Hematopoietic multipotent progenitor cell treated with erythropoietin and hydrocortisone succinate and interleukin-3 and kit ligand, for 15 days (in vitro differentiated cells): ENCODE data around the gene UGT1A9.
"Not testable (repeated sequence)": the region's sequence is repeated elsewhere in the genome, so short reads cannot be mapped to it uniquely, and the experiment has no call there.

ENCODE experiments used
- DNase-seq: peaks from one replicate; pipeline ENCODE4 v3.0.0-alpha.2; 2015; ENCODE audit warnings: low spot score

The UGT1A9 gene

DNA sequence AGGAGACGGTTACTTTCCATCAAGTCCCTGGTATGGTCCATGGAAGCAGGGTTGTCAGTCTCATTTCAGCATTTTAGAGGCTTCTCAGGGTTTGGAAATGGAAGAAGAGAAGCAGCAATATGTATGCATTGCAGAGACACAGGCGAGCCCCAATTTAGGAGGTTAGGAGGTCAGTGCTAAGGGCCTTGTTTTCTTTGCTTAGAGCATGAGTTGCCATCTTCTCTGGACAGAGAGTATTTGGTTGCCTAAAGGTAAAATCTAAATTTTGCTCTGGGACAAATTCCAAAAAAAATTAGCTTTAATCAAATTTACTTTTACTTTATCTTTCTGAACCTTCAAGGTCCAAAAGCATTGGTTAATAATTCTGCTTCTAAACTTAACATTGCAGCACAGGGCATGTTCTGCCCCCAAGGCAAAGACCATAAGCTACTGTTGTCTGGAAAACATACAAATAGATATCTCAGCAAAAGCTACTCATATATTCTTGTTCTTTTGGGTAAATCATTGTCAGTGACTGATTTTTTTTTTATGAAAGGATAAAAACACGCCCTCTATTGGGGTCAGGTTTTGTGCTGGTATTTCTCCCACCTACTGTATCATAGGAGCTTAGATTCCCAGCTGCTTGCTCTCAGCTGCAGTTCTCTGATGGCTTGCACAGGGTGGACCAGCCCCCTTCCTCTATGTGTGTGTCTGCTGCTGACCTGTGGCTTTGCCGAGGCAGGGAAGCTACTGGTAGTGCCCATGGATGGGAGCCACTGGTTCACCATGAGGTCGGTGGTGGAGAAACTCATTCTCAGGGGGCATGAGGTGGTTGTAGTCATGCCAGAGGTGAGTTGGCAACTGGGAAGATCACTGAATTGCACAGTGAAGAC is at the start of gene UGT1A9:
Gene UGT1A9, plus strand, starts transcription at position 609 of the 872 bp plus-strand sequence. Its CDS starts 37 bp downstream, at position 646.
- DNase-seq, result no peak

DNA sequence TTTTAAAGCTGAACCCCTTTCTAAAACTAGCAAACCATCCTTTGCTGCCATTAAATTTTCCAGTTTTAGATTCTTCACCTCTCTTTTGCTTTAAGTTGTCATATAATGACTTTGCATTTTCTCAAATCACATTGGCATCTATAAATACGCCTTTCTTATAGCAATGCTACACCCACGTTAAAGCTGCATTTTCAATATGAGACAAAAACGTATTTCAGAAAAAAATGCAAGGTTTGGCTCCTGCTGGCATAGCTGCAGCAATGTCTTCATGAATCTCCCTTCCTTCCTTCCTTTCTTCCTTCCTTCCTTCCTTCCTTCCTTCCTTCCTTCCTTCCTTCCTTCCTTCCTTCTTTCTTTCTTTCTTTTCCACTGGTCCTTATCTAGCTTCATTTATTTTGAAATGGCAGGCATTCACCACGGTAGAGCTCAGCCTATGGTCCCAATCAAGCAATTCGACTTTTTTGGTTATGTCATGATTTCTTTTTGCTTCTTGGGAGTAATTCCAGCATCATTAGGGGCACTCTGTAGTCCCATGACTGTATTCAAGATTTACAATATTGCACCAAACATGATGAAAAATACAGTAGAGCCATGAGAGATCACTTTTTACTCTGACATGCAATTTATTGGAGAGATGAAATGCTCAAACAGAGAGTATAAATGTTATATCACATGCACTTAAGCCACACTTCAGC is 44.2 kb upstream of the UGT1A9 start:
- DNase-seq, result no peak

- DNase-seq, result not testable (repeated sequence)
Observed at GRCh38 chr2:233636306-233636705, 35.4 kb upstream of the UGT1A9 start, which contains the start of gene UGT1A10. UGT1A10 (plus strand) TSS chr2:233636448; CDS start chr2:233636523, 75 bp downstream.

GRCh38 chr2:233638836-233639235 is 32.9 kb upstream of the UGT1A9 start:
- no peak for DNase-seq

DNA sequence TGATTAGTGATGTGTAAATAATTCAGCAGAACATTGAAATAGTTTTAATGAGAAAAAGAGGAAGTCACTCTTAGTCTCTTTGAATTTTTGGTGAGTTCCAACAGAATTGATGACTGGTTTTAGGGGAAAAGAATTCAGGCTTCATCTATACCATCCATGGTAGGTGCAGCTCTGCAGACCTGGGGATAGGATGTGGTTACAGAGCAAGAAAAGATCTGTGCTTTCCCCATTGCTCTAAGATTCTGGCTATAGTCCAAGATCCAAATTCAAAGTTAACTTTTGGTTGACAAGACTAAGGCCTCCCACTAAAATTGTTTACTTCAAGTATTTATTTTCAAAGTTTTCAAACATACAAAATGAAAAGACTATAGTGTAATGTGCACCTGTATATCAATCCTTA is 31.8 kb upstream of the UGT1A9 start:
- DNase-seq, result no peak

DNA sequence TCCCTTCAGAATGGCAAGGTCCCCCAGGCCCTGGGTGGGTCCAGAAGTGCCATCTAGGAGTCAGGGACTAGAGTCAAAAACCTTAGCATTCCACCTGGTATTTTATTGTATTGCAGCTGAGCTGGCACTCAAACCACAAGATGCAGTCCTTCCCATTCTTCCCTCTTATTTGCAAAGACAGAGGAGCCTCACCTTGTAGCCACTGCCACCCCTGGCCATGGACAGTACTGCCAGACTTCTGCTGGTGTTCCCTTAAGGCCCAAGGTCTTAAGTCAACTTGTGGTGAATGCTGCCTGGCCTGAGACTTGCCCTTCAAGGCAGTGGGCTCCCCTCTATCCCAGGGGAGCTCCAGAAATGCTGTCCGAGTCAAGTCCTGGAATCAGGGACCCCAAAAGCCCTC is 28.6 kb upstream of the UGT1A9 start:
- no peak for DNase-seq

GRCh38 chr2:233646033-233646432 is 25.7 kb upstream of the UGT1A9 start:
- DNase-seq, result not testable (repeated sequence)

DNA sequence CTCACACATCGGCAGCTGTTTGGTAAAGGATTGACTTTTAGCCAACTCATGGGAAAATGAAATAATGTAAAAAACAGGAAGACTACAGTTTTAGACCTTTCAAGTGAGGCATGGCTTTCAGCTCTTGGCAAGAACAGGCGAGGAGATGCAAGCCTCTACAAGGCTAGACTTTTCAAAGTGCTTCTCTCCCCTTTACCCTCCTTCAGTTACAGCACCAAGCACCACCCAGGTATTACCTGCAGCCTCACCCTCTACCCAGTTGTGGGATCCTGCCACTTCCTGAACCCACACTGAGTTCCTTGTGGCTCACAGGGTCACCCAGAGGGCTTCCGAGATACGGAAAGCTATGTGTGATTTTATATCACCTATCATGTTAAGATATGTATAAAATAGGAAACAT is 20.7 kb upstream of the UGT1A9 start:
- no peak for DNase-seq

DNA sequence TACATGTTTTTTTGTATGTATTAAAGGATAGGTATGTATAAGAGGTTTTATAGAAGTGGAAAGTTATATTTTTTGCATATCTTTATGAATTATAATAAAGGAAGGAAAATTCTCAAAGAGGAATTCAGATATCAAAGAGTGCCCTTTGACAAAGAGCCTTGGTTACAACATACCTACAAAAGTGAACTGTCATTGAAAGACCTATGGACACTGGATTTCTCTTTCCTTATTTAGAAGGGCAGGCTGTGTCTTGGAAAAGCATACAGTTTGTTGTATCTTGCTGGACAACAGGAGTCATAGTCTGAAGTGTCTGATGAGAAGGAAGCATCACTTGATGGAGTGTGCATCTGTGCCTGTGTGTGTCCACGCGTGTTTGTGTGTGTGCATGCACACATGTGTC is 20.3 kb upstream of the UGT1A9 start:
- no peak for DNase-seq

- DNase-seq, result no peak
Observed at GRCh38 chr2:233654501-233654900, 17.2 kb upstream of the UGT1A9 start.

DNA sequence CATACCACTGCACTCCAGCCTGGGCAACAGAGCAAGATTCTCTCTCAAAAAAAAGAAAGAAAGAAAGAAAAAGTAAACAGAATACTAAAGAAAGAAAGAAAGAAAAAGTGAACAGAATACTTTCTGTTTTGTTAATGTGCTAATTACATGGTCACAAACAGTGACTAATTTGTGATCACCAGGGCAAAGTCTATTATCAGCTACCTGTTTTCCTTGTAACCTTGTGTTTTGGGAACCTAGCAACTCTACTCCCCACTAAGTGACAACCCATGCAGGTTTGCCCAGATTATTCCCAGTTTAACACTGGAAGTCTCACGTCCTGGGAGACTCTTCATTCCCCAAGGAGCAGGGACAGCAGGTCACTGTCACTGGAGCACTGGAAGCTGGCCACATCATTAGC is 16.7 kb upstream of the UGT1A9 start:
- DNase-seq, result no peak

DNA sequence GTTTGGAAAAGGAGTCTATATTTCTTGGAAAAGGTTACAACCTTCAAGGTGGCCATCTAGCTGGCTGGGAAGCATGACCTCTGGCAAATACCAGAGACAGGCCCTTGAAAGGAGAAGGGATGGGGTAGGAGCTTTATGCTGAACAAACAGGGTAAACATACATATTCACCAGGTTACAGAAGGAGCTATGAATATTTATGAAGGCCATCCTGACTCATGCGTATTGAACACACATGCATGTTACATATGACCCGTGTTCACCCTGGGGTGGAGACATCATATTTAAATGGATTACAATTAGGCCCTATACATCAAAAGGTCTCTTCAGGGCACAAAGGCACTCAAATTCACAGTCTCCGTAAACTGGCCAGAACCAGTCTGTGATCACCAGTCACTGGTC is 15.8 kb upstream of the UGT1A9 start:
- DNase-seq, result not testable (repeated sequence)

GRCh38 chr2:233656443-233656842 is 15.3 kb upstream of the UGT1A9 start:
- no peak for DNase-seq

DNA sequence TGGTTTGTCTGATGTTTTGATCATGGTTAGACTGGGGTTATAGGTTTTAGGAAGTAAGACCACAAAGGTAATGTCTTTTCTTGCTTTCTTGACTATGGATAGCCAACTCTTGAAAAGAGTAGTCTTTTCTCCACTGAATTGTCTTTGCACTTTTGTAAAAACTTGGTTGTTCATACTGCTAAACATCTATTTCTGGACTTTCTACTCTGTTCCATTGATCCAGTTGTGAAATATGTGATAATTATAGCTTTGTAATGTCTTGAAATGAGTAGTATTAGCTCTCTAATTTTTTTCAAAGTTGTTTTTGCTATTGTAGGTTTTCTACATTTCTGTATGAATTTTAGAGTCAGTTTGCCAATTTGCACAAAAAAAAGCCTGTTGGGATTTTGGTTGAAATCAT is 13.1 kb upstream of the UGT1A9 start:
- no peak for DNase-seq

- no peak for DNase-seq
Observed at GRCh38 chr2:233663911-233664310, 7.8 kb upstream of the UGT1A9 start.

DNA sequence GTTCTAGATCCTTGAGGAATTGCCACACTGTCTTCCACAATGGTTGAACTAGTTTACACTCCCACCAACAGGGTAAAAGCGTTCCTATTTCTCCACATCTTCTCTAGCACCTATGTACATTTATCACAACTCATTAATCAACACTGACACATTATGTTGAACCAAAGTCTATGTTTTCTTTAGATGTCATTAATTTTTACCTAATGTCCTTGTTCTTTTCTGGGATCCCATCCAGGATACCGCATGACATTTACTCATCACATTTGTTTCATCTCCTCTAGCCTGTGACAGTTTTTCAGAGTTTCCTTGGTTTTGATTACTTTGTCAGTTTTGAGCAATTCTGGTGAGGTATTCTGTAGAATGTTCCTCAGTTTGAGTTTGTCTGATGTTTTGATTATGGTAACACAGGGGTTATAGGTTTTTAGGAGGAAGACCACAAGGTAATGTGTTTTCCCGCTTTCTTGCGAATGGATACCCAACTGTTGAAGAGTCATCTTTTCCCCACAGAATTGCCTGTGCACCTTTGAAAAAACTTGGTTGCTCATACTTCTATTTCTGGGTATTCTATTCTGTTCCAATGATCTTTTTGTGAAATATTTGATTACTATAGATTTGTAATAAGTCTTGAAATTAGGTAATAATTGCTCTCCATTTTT is 3.0 kb upstream of the UGT1A9 start:
- no peak for DNase-seq

GRCh38 chr2:233672886-233673285 is 1.2 kb downstream of the UGT1A9 start:
- no peak for DNase-seq

DNA sequence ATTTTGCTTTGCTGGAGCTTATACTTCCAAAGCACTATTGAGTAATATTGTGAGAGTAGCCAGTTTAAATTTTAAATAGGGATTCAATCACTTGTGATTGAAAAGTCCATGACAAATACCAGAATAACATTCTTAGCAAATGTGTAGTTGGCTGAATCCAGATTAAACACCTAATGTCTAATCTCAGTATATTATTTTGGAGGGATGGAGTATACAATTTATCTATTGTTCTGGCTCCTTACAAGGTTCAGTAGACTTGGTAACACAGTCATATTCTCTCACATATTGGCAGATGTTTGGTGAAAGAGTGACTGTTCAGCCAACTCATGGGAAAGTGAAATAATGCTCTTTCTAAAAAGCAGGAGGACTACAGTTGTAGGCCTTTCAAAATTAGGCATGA is 2.2 kb downstream of the UGT1A9 start:
- no peak for DNase-seq

DNA sequence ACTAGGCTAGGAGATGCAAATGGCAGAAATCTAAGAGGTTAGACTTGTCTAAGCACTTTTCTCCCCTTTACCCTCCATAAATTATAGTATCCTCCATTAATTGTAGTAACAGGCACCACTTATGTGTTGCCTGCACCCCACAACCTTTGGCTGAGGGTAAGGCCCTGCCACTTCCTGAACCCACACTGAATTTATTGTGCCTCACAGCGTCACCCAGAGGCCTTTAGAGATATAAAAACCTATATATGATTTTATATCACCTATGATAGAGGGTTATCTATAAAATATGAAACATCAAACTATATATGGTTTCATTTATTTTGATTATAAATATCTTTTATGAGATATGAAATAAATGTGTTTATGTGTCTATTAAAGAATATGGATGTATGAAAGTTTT is 2.6 kb downstream of the UGT1A9 start:
- no peak for DNase-seq

DNA sequence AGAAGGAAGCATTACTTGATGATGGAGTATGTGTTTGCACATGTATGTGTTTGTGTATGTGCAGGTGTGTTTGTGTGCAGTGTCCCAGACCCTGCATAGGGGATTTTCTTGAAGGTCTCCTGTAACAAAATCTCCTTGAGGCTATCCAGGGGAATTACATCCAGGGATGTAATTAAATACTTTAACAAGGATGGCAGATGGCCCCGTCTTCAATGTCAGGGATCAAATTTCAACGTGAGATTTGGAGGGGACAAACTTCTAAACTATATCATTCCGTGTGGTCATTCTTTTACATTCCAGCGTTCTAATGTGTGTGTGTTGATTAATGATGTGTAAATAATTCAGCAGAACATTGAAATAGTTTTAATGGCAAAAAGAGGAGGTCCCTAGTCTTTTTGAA is 3.3 kb downstream of the UGT1A9 start:
- DNase-seq, result no peak

GRCh38 chr2:233676046-233676445 is 4.3 kb downstream of the UGT1A9 start:
- no peak for DNase-seq

GRCh38 chr2:233679196-233679595 is 7.5 kb downstream of the UGT1A9 start:
- DNase-seq, result no peak
